ENCODE measurements around the gene TTLL10. TPM values are rescaled to one million over a fixed set of nuclear protein-coding genes. Genes with fewer than 3 reads are reported as not detected.

The TTLL10 gene
- total and polyA plus RNA-seq, 2 experiments from 2014 or later: 0.45 TPM; not detected in 1

DNA sequence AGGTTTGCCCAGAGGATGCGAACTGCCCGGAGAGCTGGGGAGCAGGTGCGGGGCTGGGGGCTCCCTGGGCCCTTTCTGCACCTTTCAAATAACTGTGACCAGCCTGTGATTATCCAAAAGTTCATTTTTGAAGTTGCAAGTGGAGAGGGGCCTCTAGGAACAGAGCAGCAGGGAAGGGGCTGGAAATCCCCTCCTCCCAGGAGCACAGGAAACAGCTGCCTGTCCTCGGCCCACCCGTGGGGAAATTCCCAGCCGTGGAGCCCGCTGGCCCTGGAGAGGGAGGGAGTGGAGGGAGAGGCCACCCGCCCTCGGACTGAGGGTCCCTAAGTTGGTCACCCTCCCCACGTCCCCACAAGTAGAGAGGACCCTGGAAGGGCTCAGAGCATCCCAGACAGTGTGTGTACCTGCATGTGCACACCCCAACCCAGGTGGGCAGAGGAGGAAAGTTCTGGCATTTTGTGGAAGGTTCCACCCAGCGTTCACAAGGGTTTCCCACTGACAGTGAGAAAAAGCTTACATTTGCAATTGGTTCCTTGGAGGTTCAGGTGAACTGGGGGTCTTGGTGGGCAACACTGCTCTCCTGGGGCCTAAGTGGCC lies 41.5 kb downstream of the TTLL10 start:
- Mint-ChIP-seq H3K4me3 (no peak overlapping the region), H3K9me3 (no peaks in the 10 kb centered on the region), H3K4me1 (no peaks in the 10 kb centered on the region), H3K36me3 (ENCODE audit: low read depth) (peaks cover 12% of the 10 kb centered on the region; the same call in 2 of the 3 replicates), H3K27ac (no peak overlapping the region), H3K27me3 (ENCODE audit: insufficient read depth, low read depth, poor library complexity) (peaks cover 10% of the 10 kb centered on the region)
- H4K20me1 ChIP-seq (replicated peaks; ENCODE audit: insufficient read depth): no peaks in the 10 kb centered on the region; the same call in 1 of the 2 replicates
- H3K9me2 ChIP-seq (ENCODE audit: insufficient read depth): no peaks in the 10 kb centered on the region
- H3K4me3 ChIP-seq: no peak overlapping the region
- no peaks in the 10 kb centered on the region for H3K4me1 ChIP-seq (ENCODE audit: insufficient read depth)
- H2AFZ ChIP-seq: no peak overlapping the region
- H3K4me2 ChIP-seq: no peak overlapping the region
- no peak for ATAC-seq
- no peak for DNase-seq (ENCODE audit: low spot score)
- TF ChIP-seq, protein P1, sequence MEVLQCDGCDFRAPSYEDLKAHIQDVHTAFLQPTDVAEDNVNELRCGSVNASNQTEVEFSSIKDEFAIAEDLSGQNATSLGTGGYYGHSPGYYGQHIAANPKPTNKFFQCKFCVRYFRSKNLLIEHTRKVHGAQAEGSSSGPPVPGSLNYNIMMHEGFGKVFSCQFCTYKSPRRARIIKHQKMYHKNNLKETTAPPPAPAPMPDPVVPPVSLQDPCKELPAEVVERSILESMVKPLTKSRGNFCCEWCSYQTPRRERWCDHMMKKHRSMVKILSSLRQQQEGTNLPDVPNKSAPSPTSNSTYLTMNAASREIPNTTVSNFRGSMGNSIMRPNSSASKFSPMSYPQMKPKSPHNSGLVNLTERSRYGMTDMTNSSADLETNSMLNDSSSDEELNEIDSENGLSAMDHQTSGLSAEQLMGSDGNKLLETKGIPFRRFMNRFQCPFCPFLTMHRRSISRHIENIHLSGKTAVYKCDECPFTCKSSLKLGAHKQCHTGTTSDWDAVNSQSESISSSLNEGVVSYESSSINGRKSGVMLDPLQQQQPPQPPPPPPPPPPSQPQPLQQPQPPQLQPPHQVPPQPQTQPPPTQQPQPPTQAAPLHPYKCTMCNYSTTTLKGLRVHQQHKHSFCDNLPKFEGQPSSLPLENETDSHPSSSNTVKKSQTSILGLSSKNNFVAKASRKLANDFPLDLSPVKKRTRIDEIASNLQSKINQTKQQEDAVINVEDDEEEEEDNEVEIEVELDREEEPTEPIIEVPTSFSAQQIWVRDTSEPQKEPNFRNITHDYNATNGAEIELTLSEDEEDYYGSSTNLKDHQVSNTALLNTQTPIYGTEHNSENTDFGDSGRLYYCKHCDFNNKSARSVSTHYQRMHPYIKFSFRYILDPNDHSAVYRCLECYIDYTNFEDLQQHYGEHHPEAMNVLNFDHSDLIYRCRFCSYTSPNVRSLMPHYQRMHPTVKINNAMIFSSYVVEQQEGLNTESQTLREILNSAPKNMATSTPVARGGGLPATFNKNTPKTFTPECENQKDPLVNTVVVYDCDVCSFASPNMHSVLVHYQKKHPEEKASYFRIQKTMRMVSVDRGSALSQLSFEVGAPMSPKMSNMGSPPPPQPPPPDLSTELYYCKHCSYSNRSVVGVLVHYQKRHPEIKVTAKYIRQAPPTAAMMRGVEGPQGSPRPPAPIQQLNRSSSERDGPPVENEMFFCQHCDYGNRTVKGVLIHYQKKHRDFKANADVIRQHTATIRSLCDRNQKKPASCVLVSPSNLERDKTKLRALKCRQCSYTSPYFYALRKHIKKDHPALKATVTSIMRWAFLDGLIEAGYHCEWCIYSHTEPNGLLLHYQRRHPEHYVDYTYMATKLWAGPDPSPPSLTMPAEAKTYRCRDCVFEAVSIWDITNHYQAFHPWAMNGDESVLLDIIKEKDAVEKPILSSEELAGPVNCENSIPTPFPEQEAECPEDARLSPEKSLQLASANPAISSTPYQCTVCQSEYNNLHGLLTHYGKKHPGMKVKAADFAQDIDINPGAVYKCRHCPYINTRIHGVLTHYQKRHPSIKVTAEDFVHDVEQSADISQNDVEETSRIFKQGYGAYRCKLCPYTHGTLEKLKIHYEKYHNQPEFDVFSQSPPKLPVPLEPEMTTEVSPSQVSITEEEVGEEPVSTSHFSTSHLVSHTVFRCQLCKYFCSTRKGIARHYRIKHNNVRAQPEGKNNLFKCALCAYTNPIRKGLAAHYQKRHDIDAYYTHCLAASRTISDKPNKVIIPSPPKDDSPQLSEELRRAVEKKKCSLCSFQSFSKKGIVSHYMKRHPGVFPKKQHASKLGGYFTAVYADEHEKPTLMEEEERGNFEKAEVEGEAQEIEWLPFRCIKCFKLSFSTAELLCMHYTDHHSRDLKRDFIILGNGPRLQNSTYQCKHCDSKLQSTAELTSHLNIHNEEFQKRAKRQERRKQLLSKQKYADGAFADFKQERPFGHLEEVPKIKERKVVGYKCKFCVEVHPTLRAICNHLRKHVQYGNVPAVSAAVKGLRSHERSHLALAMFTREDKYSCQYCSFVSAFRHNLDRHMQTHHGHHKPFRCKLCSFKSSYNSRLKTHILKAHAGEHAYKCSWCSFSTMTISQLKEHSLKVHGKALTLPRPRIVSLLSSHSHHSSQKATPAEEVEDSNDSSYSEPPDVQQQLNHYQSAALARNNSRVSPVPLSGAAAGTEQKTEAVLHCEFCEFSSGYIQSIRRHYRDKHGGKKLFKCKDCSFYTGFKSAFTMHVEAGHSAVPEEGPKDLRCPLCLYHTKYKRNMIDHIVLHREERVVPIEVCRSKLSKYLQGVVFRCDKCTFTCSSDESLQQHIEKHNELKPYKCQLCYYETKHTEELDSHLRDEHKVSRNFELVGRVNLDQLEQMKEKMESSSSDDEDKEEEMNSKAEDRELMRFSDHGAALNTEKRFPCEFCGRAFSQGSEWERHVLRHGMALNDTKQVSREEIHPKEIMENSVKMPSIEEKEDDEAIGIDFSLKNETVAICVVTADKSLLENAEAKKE (CRISPR knock-in tag; IDR thresholded peaks at IDR 0.05): no peak
- TF ChIP-seq, protein P2, sequence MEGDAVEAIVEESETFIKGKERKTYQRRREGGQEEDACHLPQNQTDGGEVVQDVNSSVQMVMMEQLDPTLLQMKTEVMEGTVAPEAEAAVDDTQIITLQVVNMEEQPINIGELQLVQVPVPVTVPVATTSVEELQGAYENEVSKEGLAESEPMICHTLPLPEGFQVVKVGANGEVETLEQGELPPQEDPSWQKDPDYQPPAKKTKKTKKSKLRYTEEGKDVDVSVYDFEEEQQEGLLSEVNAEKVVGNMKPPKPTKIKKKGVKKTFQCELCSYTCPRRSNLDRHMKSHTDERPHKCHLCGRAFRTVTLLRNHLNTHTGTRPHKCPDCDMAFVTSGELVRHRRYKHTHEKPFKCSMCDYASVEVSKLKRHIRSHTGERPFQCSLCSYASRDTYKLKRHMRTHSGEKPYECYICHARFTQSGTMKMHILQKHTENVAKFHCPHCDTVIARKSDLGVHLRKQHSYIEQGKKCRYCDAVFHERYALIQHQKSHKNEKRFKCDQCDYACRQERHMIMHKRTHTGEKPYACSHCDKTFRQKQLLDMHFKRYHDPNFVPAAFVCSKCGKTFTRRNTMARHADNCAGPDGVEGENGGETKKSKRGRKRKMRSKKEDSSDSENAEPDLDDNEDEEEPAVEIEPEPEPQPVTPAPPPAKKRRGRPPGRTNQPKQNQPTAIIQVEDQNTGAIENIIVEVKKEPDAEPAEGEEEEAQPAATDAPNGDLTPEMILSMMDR (conservative IDR thresholded peaks at IDR 0.05; ENCODE audit: low read depth in 2 of 2): no peak
- TF ChIP-seq, protein P3, sequence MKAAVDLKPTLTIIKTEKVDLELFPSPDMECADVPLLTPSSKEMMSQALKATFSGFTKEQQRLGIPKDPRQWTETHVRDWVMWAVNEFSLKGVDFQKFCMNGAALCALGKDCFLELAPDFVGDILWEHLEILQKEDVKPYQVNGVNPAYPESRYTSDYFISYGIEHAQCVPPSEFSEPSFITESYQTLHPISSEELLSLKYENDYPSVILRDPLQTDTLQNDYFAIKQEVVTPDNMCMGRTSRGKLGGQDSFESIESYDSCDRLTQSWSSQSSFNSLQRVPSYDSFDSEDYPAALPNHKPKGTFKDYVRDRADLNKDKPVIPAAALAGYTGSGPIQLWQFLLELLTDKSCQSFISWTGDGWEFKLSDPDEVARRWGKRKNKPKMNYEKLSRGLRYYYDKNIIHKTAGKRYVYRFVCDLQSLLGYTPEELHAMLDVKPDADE (IDR thresholded peaks at IDR 0.05): no peak
- TF ChIP-seq POLR2AphosphoS5 (IDR thresholded peaks at IDR 0.05; ENCODE audit: low read depth) (no peak), CREB1 (CRISPR knock-in tag; IDR thresholded peaks at IDR 0.05; ENCODE audit: low read depth) (no peak), ZNF331 (CRISPR knock-in tag; IDR thresholded peaks at IDR 0.05; ENCODE audit: low read depth) (no peak), EZH2 (IDR thresholded peaks at IDR 0.05; ENCODE audit: low read depth, unreplicated experiment) (no peak), ZNF114 (CRISPR knock-in tag; IDR thresholded peaks at IDR 0.05) (no peak), STAT1 (IDR thresholded peaks at IDR 0.05; ENCODE audit: unreplicated experiment) (no peak), NANOG (IDR thresholded peaks at IDR 0.05; ENCODE audit: borderline replicate concordance) (no peak), EZH2phosphoT487 (IDR thresholded peaks at IDR 0.05; ENCODE audit: unreplicated experiment) (no peak), JUNB (IDR thresholded peaks at IDR 0.05; ENCODE audit: unreplicated experiment) (no peak)
- TF ChIP-seq, protein P4, sequence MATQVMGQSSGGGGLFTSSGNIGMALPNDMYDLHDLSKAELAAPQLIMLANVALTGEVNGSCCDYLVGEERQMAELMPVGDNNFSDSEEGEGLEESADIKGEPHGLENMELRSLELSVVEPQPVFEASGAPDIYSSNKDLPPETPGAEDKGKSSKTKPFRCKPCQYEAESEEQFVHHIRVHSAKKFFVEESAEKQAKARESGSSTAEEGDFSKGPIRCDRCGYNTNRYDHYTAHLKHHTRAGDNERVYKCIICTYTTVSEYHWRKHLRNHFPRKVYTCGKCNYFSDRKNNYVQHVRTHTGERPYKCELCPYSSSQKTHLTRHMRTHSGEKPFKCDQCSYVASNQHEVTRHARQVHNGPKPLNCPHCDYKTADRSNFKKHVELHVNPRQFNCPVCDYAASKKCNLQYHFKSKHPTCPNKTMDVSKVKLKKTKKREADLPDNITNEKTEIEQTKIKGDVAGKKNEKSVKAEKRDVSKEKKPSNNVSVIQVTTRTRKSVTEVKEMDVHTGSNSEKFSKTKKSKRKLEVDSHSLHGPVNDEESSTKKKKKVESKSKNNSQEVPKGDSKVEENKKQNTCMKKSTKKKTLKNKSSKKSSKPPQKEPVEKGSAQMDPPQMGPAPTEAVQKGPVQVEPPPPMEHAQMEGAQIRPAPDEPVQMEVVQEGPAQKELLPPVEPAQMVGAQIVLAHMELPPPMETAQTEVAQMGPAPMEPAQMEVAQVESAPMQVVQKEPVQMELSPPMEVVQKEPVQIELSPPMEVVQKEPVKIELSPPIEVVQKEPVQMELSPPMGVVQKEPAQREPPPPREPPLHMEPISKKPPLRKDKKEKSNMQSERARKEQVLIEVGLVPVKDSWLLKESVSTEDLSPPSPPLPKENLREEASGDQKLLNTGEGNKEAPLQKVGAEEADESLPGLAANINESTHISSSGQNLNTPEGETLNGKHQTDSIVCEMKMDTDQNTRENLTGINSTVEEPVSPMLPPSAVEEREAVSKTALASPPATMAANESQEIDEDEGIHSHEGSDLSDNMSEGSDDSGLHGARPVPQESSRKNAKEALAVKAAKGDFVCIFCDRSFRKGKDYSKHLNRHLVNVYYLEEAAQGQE (IDR thresholded peaks at IDR 0.05; ENCODE audit: unreplicated experiment): no peak
- H3K79me2 ChIP-seq (replicated peaks; ENCODE audit: insufficient read depth): no peaks in the 10 kb centered on the region
- H3F3A ChIP-seq (replicated peaks; ENCODE audit: low read depth): no peaks in the 10 kb centered on the region
- H3K36me3 ChIP-seq (ENCODE audit: insufficient read depth): peaks cover 4% of the 10 kb centered on the region; the same call in 1 of the 2 replicates
- no peaks in the 10 kb centered on the region for H3K27me3 ChIP-seq (ENCODE audit: insufficient read depth)
- H3K27ac ChIP-seq (ENCODE audit: low read depth): no peak overlapping the region

Data from GM23338 (cell line).